Hepatocyte (in vitro differentiated cells): ENCODE measurements around the gene NUMA1.

Source experiments
- CTCF ChIP-seq: fragments of 200-600 bp; sonication (generic); IDR thresholded peaks from 2 replicates; pipeline ENCODE4 v1.5.1; 2016; ENCODE audit warnings: antibody characterized with exemption, mild to moderate bottlenecking; ENCODE audit not compliant: poor library complexity
- EZH2phosphoT487 ChIP-seq: fragments of 200-600 bp; sonication (generic); IDR thresholded peaks from one replicate; pipeline ENCODE4 v1.6.1; 2018; ENCODE audit warnings: antibody characterized with exemption, mild to moderate bottlenecking, low read depth, moderate library complexity; ENCODE audit not compliant: unreplicated experiment, severe bottlenecking

GRCh38 chr11:72036687-72037086 is 43.7 kb downstream of the NUMA1 start:
- TF ChIP-seq CTCF (no peak), EZH2phosphoT487 (no peak)
